ENCODE data around the gene PTAFR.

The PTAFR gene

DNA sequence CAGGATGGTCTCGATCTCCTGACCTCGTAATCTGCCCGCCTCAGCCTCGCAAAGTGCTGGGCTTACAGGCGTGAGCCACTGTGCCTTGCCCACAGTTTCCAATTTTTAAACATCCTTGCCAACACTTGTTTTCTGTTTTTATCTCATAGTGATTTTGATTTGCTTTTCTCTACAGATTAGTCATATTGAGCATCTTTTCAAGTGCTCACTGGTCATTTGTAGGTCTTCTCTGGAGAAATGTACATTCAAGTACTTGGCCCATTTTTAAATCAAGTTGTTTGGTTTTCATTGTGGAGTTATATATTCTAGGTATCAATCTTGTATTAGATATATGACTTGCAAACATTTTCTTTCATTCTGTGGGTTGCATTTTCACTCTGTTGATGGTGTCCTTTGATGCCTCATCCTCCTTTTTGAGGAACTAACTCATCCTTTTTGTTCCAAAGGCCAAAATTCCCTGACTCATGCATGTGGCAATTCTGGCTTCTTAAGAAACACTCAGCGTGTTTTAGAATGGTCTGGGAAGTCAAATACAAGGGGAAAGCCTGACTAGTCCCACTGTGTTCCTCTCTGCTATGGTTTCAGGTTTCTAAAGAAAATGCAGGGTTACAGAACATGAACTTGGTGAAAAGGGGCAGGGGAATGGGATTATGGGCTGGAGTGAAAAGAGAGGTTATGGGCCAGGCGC lies 37.3 kb downstream of the PTAFR start:
- no peak for ATAC-seq
- Mint-ChIP-seq H3K9me3 (no peaks in the 10 kb centered on the region), H3K4me1 (peaks cover 54% of the 10 kb centered on the region), H3K27ac (peak overlapping the region; percentile 55), H3K36me3 (no peaks in the 10 kb centered on the region), H3K27me3 (peaks cover 10% of the 10 kb centered on the region), H3K4me3 (peak overlapping the region; percentile 27)

DNA sequence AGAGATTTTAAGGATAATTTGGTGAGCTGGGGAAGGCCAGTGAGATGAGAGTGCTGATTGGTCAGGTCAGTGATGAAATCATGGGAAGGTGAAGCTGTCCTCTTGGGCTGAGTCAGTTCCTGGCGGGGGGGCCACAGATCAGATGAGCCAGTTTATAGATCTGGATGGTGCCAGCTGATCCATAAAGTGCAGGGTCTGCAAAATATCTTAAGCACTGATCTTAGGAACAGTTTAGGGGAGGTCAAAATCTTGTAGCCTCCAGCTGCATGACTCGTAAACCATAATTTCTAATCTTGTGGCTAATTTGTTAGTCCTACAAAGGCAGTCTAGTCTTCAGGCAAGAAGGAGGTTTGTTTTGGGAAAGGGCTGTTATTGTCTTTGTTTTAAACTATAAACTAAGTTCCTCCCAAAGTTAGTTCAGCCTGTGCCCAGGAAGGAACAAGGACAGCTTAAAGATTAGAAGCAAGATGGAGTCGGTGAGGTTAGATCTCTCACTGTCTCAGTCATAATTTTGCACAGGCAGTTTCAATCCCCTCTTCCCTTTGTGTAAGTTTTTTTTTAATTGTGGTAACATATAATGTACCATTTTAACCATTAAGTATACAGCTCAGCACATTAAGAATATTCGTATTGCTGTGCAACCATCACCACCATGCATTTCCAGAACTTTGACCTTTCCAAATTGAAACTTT lies 39.4 kb downstream of the PTAFR start:
- Mint-ChIP-seq H3K4me3 (no peak overlapping the region), H3K9me3 (no peaks in the 10 kb centered on the region), H3K27ac (no peak overlapping the region), H3K36me3 (no peaks in the 10 kb centered on the region), H3K27me3 (peaks cover 10% of the 10 kb centered on the region), H3K4me1 (peaks cover 62% of the 10 kb centered on the region)
- no peak for ATAC-seq

- H3K9me3 Mint-ChIP-seq = no peaks in the 10 kb centered on the region
- H3K36me3 Mint-ChIP-seq = no peaks in the 10 kb centered on the region
- H3K4me3 Mint-ChIP-seq = no peak overlapping the region
- peak overlapping the region; percentile 60 for H3K27ac Mint-ChIP-seq
- no peak for ATAC-seq
- peaks cover 10% of the 10 kb centered on the region for H3K27me3 Mint-ChIP-seq
- H3K4me1 Mint-ChIP-seq = peaks cover 68% of the 10 kb centered on the region
Measured at GRCh38 chr1:28136169-28136921, 40.1 kb downstream of the PTAFR start.

GRCh38 chr1:28135371-28136168 lies 40.9 kb downstream of the PTAFR start:
- H3K9me3 Mint-ChIP-seq = no peaks in the 10 kb centered on the region

DNA sequence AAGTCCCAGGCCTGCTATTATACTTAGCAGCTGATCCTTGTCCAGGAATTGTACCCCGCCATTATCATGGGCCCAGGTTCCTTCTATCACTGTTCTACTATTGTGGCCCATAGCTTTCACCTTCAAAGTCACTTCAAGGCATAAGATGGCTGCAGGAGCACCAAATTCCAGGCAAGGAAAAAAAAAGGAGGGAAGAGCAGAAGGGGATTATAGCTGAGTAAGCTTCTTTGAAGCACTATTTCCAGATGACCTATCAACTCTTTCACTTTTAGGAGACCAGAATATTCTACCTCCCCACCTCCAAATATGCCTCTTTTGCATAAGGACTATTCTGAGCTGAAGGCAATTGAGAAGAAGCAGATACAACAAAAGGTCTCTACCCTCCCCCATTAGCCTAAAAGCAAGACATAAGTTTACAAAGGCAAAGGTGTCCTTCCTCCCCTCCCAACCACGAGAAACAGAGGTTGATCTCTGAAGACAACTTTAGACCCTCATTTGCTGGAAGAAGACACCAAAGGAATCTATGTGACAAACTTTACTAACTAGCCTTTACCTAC lies 41.8 kb downstream of the PTAFR start:
- Mint-ChIP-seq H3K4me1 (peaks cover 65% of the 10 kb centered on the region), H3K9me3 (no peaks in the 10 kb centered on the region), H3K27me3 (peaks cover 9% of the 10 kb centered on the region), H3K36me3 (no peaks in the 10 kb centered on the region), H3K4me3 (no peak overlapping the region), H3K27ac (no peak overlapping the region)
- ATAC-seq = no peak

More at GRCh38 chr1:28135371-28136168, 40.9 kb downstream of the PTAFR start:
- peaks cover 68% of the 10 kb centered on the region for H3K4me1 Mint-ChIP-seq
- H3K27ac Mint-ChIP-seq = peak overlapping the region; percentile 60
- peaks cover 10% of the 10 kb centered on the region for H3K27me3 Mint-ChIP-seq
- peak; percentile 90 for ATAC-seq
- H3K4me3 Mint-ChIP-seq = peak overlapping the region; percentile 25
- H3K36me3 Mint-ChIP-seq = no peaks in the 10 kb centered on the region

- Mint-ChIP-seq H3K4me3 (no peak overlapping the region), H3K27me3 (no peaks in the 10 kb centered on the region)
Measured at GRCh38 chr1:28132171-28133167, 44.0 kb downstream of the PTAFR start.

GRCh38 chr1:28130901-28131300 lies 45.6 kb downstream of the PTAFR start:
- Mint-ChIP-seq H3K9me3 (no peaks in the 10 kb centered on the region), H3K4me1 (peaks cover 66% of the 10 kb centered on the region), H3K4me3 (no peak overlapping the region), H3K27ac (no peak overlapping the region), H3K27me3 (no peaks in the 10 kb centered on the region), H3K36me3 (no peaks in the 10 kb centered on the region)
- no peak for ATAC-seq

More at GRCh38 chr1:28132171-28133167, 44.0 kb downstream of the PTAFR start:
- Mint-ChIP-seq H3K4me1 (peaks cover 62% of the 10 kb centered on the region), H3K36me3 (no peaks in the 10 kb centered on the region), H3K27ac (no peak overlapping the region), H3K9me3 (no peaks in the 10 kb centered on the region)
- ATAC-seq = peak; percentile 35

GRCh38 chr1:28129150-28129549 lies 47.3 kb downstream of the PTAFR start:
- Mint-ChIP-seq H3K27me3 (no peaks in the 10 kb centered on the region), H3K36me3 (no peaks in the 10 kb centered on the region), H3K4me3 (no peak overlapping the region), H3K27ac (no peak overlapping the region), H3K4me1 (peaks cover 49% of the 10 kb centered on the region), H3K9me3 (no peaks in the 10 kb centered on the region)
- no peak for ATAC-seq

DNA sequence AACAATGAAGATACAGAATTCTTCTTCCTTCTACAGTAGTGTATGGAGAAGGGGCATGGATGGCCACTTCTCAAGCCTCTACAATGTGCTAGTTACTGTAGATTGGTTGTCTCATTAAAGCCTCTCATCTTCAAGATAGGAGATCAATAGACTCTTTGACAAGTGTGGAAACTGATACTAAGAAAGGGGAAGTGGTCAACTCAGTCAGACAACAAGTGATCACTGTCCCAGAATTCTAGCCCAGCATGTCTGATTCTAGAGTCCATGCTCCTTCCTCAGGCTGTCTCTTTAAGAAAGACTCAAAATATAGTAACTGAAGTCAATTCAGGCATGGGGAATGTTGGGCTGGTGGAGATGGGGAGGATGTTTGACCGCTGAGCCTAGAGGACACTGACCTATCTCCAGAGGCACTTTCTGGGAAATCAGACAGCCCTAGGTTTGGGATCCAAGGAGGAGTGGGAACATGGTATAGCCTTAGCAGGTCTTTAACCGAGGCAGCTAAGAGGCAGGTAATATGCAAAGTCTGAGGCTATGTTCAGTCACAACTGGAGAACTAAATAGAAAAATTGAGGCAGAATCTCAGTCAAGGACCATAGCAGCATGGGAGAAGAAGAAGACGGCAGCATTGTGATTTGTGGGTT lies 48.8 kb downstream of the PTAFR start:
- Mint-ChIP-seq H3K27me3 (no peaks in the 10 kb centered on the region), H3K4me1 (peaks cover 46% of the 10 kb centered on the region), H3K9me3 (no peaks in the 10 kb centered on the region), H3K27ac (peak overlapping the region; percentile 38), H3K4me3 (no peak overlapping the region), H3K36me3 (no peaks in the 10 kb centered on the region)
- ATAC-seq = peak; percentile 78

DNA sequence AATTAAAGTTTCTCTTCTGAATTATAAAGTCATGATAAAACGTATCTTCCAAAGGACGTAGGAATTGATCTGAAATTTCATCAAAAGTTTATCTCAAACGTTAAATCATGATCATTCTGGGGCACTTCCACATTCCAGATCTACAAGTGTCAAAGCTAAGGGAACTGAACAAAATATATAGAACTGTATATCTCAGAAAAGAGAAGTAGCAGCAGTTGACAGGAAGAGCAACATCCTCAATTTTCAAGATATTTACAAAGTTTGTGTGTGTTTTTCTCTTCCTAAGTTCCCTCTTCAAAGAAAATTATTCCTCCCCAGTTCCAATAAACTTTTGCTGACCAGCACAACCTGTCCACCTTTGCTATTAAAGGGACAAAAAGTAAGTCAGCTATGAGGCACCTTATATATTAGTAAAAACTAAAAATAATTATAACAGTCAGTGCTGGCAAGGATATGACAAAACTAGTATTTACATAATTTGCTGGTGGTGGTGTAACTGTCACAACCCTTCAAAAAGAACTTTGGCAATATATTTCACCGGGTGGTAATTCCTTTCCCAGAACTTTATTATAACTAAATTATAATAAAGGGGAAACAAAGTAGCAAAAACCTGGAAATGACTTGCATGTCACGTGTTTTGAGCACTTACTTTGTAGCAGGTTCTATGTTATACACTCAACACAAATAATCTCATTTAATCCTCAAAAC lies 49.6 kb downstream of the PTAFR start:
- Mint-ChIP-seq H3K27ac (peak overlapping the region; percentile 38), H3K36me3 (no peaks in the 10 kb centered on the region), H3K4me3 (no peak overlapping the region), H3K27me3 (no peaks in the 10 kb centered on the region), H3K4me1 (peaks cover 38% of the 10 kb centered on the region), H3K9me3 (no peaks in the 10 kb centered on the region)
- no peak for ATAC-seq

- Mint-ChIP-seq H3K27me3 (no peaks in the 10 kb centered on the region), H3K9me3 (no peaks in the 10 kb centered on the region), H3K27ac (no peak overlapping the region), H3K4me3 (no peak overlapping the region), H3K36me3 (no peaks in the 10 kb centered on the region), H3K4me1 (peaks cover 33% of the 10 kb centered on the region)
- no peak for ATAC-seq
Measured at GRCh38 chr1:28126212-28126611, 50.3 kb downstream of the PTAFR start.

DNA sequence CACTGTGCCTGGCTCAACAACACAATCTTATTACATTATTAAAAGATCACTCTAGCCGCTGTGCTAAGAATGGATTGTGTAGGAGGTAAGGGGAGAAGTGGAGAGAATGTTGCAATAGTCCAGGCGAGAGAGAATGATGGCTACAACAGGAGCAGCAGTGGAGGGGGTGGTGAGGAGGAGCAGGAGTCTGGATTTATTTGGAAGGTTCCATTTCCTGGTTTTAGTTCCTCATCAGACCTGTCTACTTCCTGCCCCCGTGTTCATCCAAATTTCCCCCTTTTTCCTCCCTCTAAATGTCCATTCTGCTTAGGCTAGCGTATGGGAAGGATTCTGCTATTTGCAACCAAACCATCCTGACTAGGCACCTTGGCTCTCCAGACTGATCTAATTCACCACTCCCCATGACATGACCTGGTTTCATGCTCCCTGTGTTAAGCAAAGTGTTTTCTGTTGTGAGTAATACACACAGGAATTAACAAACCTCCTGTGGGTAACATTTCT lies 53.0 kb downstream of the PTAFR start:
- H3K27ac Mint-ChIP-seq = no peak overlapping the region
- H3K9me3 Mint-ChIP-seq = no peaks in the 10 kb centered on the region
- H3K27me3 Mint-ChIP-seq = no peaks in the 10 kb centered on the region
- no peak for ATAC-seq
- no peak overlapping the region for H3K4me3 Mint-ChIP-seq
- H3K36me3 Mint-ChIP-seq = no peaks in the 10 kb centered on the region
- peaks cover 32% of the 10 kb centered on the region for H3K4me1 Mint-ChIP-seq

DNA sequence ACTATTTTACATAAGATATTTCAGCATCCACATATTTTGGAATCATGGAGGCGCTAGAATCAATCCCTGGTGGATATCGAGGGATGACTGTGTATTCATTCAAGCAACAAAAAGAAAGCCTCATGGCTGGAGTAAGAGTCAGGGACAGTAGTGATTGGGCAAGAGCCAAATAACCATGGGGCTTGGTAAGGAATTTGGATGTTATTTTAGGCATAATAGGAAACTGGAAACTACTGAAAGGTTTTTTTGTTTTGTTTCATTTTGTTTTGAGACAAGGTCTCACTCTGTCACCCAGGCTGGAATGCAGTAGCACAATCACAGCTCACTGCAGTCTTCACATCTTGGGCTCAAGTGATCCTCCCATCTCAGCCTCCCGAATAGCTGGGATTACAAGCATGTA lies 54.3 kb downstream of the PTAFR start:
- no peaks in the 10 kb centered on the region for H3K36me3 Mint-ChIP-seq
- no peaks in the 10 kb centered on the region for H3K27me3 Mint-ChIP-seq
- H3K4me3 Mint-ChIP-seq = no peak overlapping the region
- H3K9me3 Mint-ChIP-seq = no peaks in the 10 kb centered on the region
- ATAC-seq = no peak
- no peak overlapping the region for H3K27ac Mint-ChIP-seq
- peaks cover 18% of the 10 kb centered on the region for H3K4me1 Mint-ChIP-seq
